GM19463 (cell line): ENCODE data around the gene KRT86.
"Not testable (repeated sequence)": the region's sequence is repeated elsewhere in the genome, so short reads cannot be mapped to it uniquely, and the experiment has no call there.

Source experiments
- ATAC-seq: cut with Tn5 transposase; IDR thresholded peaks from one replicate; pipeline ENCODE4 v1.9.1; 2021; ENCODE audit warnings: mild to moderate bottlenecking, moderate library complexity; ENCODE audit not compliant: unreplicated experiment

Gene KRT86

GRCh38 chr12:52332381-52332780 is 57.9 kb downstream of the KRT86 start:
- no peak for ATAC-seq

GRCh38 chr12:52333321-52333720 is 58.9 kb downstream of the KRT86 start:
- ATAC-seq = no peak

- no peak for ATAC-seq
Observed at GRCh38 chr12:52334185-52334584, 59.7 kb downstream of the KRT86 start.

GRCh38 chr12:52335598-52336262 is 61.3 kb downstream of the KRT86 start:
- no peak for ATAC-seq

- no peak for ATAC-seq
Observed at GRCh38 chr12:52336641-52337040, 62.2 kb downstream of the KRT86 start.

- ATAC-seq = no peak
Observed at GRCh38 chr12:52337054-52337453, 62.6 kb downstream of the KRT86 start.

GRCh38 chr12:52338241-52338960 is 64.0 kb downstream of the KRT86 start:
- ATAC-seq = no peak

GRCh38 chr12:52341066-52341580 is 66.7 kb downstream of the KRT86 start:
- no peak for ATAC-seq

GRCh38 chr12:52342781-52343490 is 68.5 kb downstream of the KRT86 start:
- ATAC-seq = no peak

GRCh38 chr12:52343550-52343949 is 69.1 kb downstream of the KRT86 start:
- no peak for ATAC-seq

GRCh38 chr12:52344111-52344510 is 69.7 kb downstream of the KRT86 start:
- no peak for ATAC-seq

GRCh38 chr12:52345041-52345440 is 70.6 kb downstream of the KRT86 start:
- ATAC-seq = not testable (repeated sequence)

- ATAC-seq = no peak
Observed at GRCh38 chr12:52346593-52346992, 72.1 kb downstream of the KRT86 start.

- ATAC-seq = no peak
Observed at GRCh38 chr12:52347016-52347415, 72.6 kb downstream of the KRT86 start.

- no peak for ATAC-seq
Observed at GRCh38 chr12:52347551-52348510, 73.4 kb downstream of the KRT86 start.

GRCh38 chr12:52349196-52349595 is 74.8 kb downstream of the KRT86 start:
- no peak for ATAC-seq

GRCh38 chr12:52350021-52350620 is 75.7 kb downstream of the KRT86 start:
- ATAC-seq = no peak

- ATAC-seq = no peak
Observed at GRCh38 chr12:52350786-52351185, 76.3 kb downstream of the KRT86 start.

GRCh38 chr12:52351196-52352059 is 77.0 kb downstream of the KRT86 start:
- ATAC-seq = no peak
